NT2/D1 (cell line): ENCODE measurements around the gene SPACA6.

ENCODE experiments used
- YY1 ChIP-seq: IDR thresholded peaks from 2 replicates; pipeline ENCODE4 v1.6.1; 2011; ENCODE audit not compliant: insufficient read length, insufficient read depth
- ZNF274 ChIP-seq: IDR thresholded peaks from 2 replicates; pipeline ENCODE4 v1.6.1; 2011; ENCODE audit warnings: mild to moderate bottlenecking, low read depth, low read length

- TF ChIP-seq YY1 (no peak), ZNF274 (no peak)
Observed at GRCh38 chr19:51692468-51692867, 662 bp upstream of the SPACA6 start.
